Measurements from ENCODE around the gene NUAK1. TPM values are rescaled to one million over a fixed set of nuclear protein-coding genes. Genes with fewer than 3 reads are reported as not detected.

The NUAK1 gene
- total RNA-seq, 1 experiment from 2014 or later: 10.1 TPM

GRCh38 chr12:106132175-106133135, 6.3 kb downstream of the NUAK1 start:
- no peak for TF ChIP-seq CTCF (conservative IDR thresholded peaks at IDR 0.05)
- H3K9ac ChIP-seq (ENCODE audit: extremely low read depth, insufficient read length, low read length): no peak overlapping the region
- H3K4ac ChIP-seq (ENCODE audit: low read depth, low read length): peak overlapping the region; percentile 8; the same call in 1 of the 2 replicates

More at GRCh38 chr12:106132175-106133135, 6.3 kb downstream of the NUAK1 start:
- Histone ChIP-seq H2AK5ac (ENCODE audit: insufficient read length, low read length) (peak overlapping the region; percentile 11), H3K14ac (ENCODE audit: insufficient read depth, low read length) (peak overlapping the region; percentile 74; the same call in 1 of the 2 replicates), H2BK5ac (ENCODE audit: insufficient read length, low read length) (peak overlapping the region; percentile 5), H3K27me3 (ENCODE audit: insufficient read depth, low read length) (no peaks in the 10 kb centered on the region), H3K23ac (ENCODE audit: insufficient read length, low read depth, low read length) (no peak overlapping the region), H4K5ac (ENCODE audit: insufficient read length, low read depth, low read length) (peak overlapping the region; percentile 22), H4K8ac (replicated peaks; ENCODE audit: insufficient read length, low read depth, low read length) (no peak overlapping the region), H3K18ac (ENCODE audit: insufficient read length, low read depth, low read length) (peak overlapping the region; percentile 69), H2BK12ac (ENCODE audit: insufficient read length, low read depth, low read length) (peak overlapping the region; percentile 78), H3K9me3 (ENCODE audit: control insufficient read depth, low read depth, low read length) (no peaks in the 10 kb centered on the region), H4K91ac (ENCODE audit: insufficient read length, low read depth, low read length) (peak overlapping the region; percentile 92), H3K56ac (ENCODE audit: insufficient read length, low read depth, low read length) (no peak overlapping the region), H3K27ac (ENCODE audit: insufficient read length, low read depth, low read length) (peak overlapping the region; percentile 72), H4K20me1 (ENCODE audit: control insufficient read depth, insufficient read depth, insufficient read length) (peaks cover 3% of the 10 kb centered on the region), H3T11ph (ENCODE audit: low read length) (no peak overlapping the region), H3K4me1 (ENCODE audit: insufficient read depth, low read length) (peaks cover 30% of the 10 kb centered on the region), H3K79me1 (ENCODE audit: insufficient read depth, low read depth, low read length, poor library complexity, severe bottlenecking) (no peaks in the 10 kb centered on the region), H3K23me2 (ENCODE audit: insufficient read length, low read depth, low read length, poor library complexity, severe bottlenecking) (no peaks in the 10 kb centered on the region), H2BK15ac (ENCODE audit: low read depth, low read length) (no peak overlapping the region), H3K4me2 (ENCODE audit: insufficient read depth, insufficient read length, low read length) (peak overlapping the region; percentile 5), H3K79me2 (ENCODE audit: insufficient read depth, low read length) (peaks cover 14% of the 10 kb centered on the region; the same call in 1 of the 2 replicates), H2BK120ac (ENCODE audit: low read depth, low read length, poor library complexity, severe bottlenecking) (peak overlapping the region; percentile 40), H2BK20ac (ENCODE audit: low read depth, low read length, poor library complexity, severe bottlenecking) (no peak overlapping the region), H2AFZ (ENCODE audit: low read length) (no peak overlapping the region)
- DNase-seq: no peak
- Mint-ChIP-seq H3K27ac (peak overlapping the region; percentile 97 to 98 (median 97)), H3K9me3 (no peaks in the 10 kb centered on the region), H3K36me3 (ENCODE audit: insufficient read depth in 1 of 3, low read depth in 3 of 3) (no peaks in the 10 kb centered on the region; a peak in 2 of 7 replicates), H3K4me1 (peaks cover 93 to 94% of the 10 kb centered on the region in 2 experiments), H3K27me3 (ENCODE audit: low read depth) (peaks cover 8% of the 10 kb centered on the region), H3K4me3 (peak overlapping the region; percentile 1 to 56; a peak in 4 of 5 replicates)
- no CpG with 5 or more reads among the region's 7 CpGs for WGBS (ENCODE audit: extremely low coverage, insufficient read length, low lambda C conversion rate)

Measured in H9 (cell line).